GM19351 (cell line): ENCODE results near the gene FBXO4.
A peak's percentile ranks its signal among the peaks of the same experiment; 100 is the strongest.

ENCODE experiments used
- ATAC-seq: cut with Tn5 transposase; IDR thresholded peaks from one replicate; pipeline ENCODE4 v1.9.1; 2021; ENCODE audit warnings: mild to moderate bottlenecking, moderate library complexity; ENCODE audit not compliant: unreplicated experiment

The FBXO4 gene

GRCh38 chr5:41924872-41925554 is at the start of gene FBXO4:
Gene FBXO4 (plus strand): TSS chr5:41925281. CDS start chr5:41925310, 29 bp downstream.
- ATAC-seq, result peak; percentile 88

GRCh38 chr5:41876678-41877077 is 48.4 kb upstream of the FBXO4 start:
- no peak for ATAC-seq

- ATAC-seq, result no peak
Measured at GRCh38 chr5:41877408-41877807, 47.7 kb upstream of the FBXO4 start.

DNA sequence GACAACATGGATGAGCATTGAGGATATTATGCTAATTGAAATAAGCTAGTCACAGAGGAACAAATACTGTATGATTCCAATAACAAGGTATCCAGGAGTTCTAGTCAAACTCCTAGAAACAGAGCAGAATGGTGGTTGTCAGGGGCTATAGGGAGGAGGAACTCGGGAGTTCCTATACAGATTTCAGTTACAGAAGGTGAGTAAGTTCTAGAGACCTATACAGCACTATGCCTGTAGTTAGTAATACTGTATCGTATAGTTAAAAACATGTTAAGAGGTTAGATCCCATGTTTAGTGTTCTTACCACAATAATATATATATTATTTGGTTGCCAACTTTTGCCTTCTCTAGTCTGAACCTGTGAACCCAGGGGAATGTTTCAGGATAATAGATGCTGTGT is 46.9 kb upstream of the FBXO4 start:
- ATAC-seq, result peak; percentile 37

DNA sequence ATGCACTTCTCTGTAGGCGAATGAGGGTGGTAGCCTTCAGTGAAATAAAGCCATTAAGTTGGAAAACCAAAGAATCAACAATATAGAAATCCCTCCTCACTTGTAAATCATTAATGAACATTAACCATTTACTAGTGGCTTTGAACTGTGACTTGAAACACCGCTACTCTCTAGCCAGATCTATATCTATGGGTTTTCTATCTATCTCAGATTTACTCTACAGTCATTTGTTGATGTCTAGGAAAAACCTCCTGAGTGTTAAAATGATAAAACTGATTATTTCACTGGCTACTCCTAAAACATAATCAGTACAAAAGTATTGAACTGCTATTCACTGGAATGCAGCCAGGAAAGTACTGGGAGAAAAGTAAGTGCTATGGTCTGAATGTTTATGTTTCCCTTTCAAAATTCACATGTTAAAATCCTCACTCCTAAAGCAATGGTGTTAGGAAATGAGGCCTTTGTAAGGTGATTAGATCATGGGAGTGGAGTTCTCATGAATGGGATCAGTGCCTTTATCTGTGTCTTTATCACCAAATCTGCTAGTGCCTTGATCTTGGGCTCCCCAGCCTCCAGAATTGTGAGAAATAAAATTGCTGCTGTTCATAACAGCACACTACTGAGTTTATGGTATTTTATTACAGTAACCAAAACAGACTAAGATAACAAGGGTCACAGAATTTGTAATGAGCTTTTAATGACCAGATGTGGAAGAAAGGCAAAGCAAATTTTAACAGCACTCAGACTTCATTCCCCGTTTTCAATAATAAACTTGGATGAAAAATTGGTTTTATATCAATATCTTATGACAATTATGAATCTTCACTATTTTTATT is 46.2 kb upstream of the FBXO4 start:
- no peak for ATAC-seq

GRCh38 chr5:41882765-41883164 is 42.3 kb upstream of the FBXO4 start:
- no peak for ATAC-seq

DNA sequence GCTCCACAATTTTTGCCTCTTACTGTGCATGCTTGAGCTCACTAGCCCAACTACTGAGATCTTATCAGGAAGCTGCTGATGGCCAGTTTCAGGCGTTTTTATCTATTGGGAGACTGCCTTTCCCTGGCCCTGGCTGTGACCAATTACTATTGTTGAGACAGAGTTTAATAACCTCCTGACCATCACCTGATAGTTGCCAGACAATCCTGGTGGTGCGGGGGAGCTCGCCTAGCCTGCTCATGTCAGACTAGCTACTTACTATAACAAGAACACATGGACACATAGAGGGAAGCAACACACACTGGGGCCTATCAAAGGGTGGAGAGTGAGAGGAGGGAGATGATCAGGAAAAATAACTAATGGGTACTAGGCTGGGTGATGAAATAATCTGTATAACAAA is 41.8 kb upstream of the FBXO4 start:
- ATAC-seq, result no peak

- ATAC-seq, result no peak
Measured at GRCh38 chr5:41883936-41884335, 41.1 kb upstream of the FBXO4 start.

GRCh38 chr5:41885286-41885685 is 39.8 kb upstream of the FBXO4 start:
- ATAC-seq, result peak; percentile 50

- peak; percentile 54 for ATAC-seq
Measured at GRCh38 chr5:41891066-41891707, 33.9 kb upstream of the FBXO4 start.

GRCh38 chr5:41892031-41892430 is 33.0 kb upstream of the FBXO4 start:
- no peak for ATAC-seq

DNA sequence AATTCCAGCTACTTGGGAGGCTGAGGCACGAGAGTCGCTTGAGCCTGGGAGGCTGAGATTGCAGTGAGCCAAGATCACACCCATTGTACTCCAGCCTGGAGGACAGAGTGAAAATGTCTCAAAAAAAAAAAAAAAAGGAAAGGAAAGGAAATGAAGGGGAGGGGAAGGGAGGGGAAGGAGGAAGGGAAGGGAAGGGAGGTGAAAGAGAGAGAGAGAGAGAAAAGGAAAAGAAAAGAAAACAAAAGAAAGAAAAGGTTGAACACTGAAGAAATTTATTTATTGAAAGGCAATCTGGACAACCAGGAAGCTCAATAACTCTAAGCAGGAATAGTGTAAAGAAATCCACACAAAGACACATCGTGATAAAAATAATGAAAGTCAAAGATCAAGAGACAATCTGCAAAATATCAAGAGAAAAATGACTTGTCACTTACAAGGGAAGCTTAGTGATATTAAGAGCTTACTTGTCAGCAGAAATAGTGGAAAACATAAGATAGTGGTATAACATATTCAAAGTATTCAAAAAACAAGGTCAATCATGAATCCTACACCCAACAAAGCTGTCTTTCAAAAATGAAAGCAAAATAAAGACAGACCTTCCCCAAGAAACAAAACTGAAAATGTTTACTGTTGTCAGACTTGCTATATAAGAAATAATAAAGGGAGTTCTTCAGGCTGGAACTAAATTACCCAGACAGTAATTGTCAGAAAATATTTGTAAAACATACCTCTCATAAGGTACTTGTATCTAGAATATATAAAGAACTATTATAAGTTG is 31.8 kb upstream of the FBXO4 start:
- peak; percentile 60 for ATAC-seq

GRCh38 chr5:41896230-41896629 is 28.9 kb upstream of the FBXO4 start:
- ATAC-seq, result no peak

GRCh38 chr5:41903382-41903891 is 21.6 kb upstream of the FBXO4 start:
- no peak for ATAC-seq

DNA sequence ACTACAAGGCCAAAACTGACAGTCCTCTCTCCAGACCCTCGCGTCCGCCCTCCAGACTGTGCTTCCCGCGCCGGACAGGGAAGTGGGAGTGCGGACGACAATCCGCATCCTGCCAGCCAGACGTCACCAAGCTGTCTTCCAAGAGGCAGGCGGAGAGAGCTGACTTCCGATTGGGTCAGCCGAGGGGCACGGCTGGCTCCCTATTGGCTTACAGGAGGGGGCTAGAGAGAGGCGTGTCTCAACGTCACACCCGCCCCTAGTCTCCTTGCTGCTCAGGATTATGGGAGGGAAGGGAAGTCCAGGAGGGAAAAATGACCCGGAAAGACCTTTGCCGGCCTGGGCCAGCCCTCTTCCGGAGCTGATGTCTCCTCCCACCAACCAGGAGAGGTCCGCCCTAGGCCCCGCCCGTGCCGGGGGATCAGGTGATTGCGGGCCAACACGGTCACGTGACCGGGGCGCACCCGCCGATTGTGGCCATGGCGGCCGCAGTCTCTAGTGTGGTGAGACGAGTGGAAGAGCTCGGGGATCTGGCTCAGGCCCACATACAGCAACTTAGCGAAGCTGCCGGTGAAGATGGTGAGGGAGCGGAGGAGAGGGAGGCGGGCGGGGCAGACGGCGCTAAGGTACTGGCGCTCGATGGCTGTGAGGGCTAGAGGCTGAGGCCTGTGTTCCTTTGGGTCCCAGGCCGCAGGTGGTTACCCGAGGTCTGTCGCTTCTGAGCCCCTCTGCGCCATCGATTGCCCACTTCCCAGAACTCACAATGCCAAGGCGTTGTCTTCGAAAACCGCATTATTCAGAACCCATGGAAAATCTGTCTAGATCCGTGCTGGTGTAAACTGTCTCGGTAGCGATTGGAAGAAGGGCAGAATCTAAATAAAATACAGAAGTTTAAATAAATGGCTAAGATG is 20.9 kb upstream of the FBXO4 start, which contains the start of gene RIMOC1:
Gene RIMOC1 (plus strand): TSS at position 453 of the 908 bp plus-strand sequence. CDS start 24 bp downstream, at position 477.
- ATAC-seq, result peak; percentile 97

DNA sequence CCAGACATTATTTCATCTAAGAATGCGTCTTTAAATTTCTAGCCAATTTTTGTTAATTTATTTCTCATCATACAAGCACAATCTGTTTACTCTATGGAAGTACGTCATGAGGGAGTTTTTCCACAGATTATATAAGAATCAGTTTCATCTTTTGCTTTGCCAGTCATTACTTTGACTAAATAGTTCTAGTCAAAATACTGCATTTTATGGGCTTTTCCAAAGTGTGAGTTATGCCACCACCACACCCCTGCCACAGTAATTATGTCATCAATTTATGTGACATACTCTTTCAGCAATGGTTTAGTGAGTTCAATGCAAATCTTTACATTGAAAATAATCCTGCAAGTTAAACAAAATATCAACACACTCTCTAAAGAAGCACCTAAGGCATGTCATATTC is 18.9 kb upstream of the FBXO4 start:
- no peak for ATAC-seq

GRCh38 chr5:41908374-41909079 is 16.6 kb upstream of the FBXO4 start:
- no peak for ATAC-seq

DNA sequence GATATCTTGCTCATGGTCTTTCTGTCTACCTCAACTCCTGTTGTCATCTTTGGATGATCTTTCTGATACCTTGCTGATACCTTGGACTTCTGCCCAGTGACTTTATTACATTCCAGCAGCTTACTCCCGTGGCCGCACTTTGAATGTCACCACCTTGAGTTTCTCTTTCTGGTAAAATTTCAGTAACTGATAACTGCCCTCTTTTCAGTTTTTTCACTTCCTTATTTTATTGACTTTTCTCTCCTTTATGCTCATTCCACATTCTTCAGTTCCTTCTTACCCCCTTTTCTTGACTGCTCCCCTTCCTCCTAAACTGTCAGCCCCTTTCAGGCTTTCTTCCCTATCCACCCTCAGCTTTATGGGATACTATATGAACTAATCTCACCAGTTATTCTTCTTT is 7.0 kb upstream of the FBXO4 start:
- ATAC-seq, result peak; percentile 80

DNA sequence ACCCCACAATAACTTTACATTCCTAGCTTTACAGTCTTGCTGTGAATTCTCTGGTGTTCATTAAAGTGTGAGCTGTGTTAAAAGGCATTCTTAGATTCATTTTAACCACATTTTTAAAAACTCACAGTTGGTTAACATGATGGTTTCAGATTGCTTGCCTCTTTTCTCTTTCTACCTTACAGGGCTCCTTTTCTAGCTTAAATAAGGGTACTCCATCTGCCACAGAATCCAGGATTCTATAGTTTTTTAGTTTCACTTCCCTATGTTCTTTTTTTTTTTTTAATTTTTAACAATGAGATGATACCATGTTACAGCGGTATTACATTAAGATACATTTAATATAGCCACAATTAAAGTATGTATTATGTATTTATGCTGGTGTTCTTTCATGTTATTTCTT is 3.9 kb upstream of the FBXO4 start:
- ATAC-seq, result no peak
